Heart left ventricle (tissue), 16 donors: ENCODE results near the gene FOXO1. TPM values are rescaled to one million over a fixed set of nuclear protein-coding genes. Genes with fewer than 3 reads are reported as not detected.

ENCODE experiments used
- ATAC-seq, 4 donors: fragments of 200-7000 bp; cut with Tn5 transposase; one replicate each; pipeline ENCODE4 v1.9.1; 2020 to 2022; ENCODE audit warnings: moderate library complexity in 4 of 4, mild to moderate bottlenecking in 3 of 4, moderate number of reproducible peaks in 1 of 4
- DNase-seq, 5 donors: peaks; one replicate each; pipeline ENCODE4 v3.0.0-alpha.2; 2020
- H3K27ac ChIP-seq, 12 donors: fragments of 200-600 bp; sonication (generic) in 4 of 12; one replicate each; pipeline versions ENCODE4 v1.5.0 to v1.8.0; 2016 to 2022; ENCODE audit warnings: mild to moderate bottlenecking in 2 of 12
- H3K27me3 ChIP-seq, 9 donors: fragments of 200-600 bp; sonication (generic) in 2 of 9; one replicate each; pipeline versions ENCODE4 v1.5.1 to v1.8.0; 2016 to 2022; ENCODE audit warnings: mild to moderate bottlenecking in 3 of 9
- H3K36me3 ChIP-seq, 9 donors: fragments of 200-600 bp; sonication (generic) in 2 of 9; one replicate each; pipeline versions ENCODE4 v1.5.0 to v1.8.0; 2018 to 2022; ENCODE audit warnings: mild to moderate bottlenecking in 2 of 9
- H3K4me1 ChIP-seq, 12 donors: fragments of 200-600 bp; sonication (generic) in 4 of 12; one replicate each; pipeline versions ENCODE4 v1.5.0 to v1.8.0; 2016 to 2022; ENCODE audit warnings: mild to moderate bottlenecking in 3 of 12
- H3K4me3 ChIP-seq, 12 donors: fragments of 200-600 bp; sonication (generic) in 4 of 12; one replicate each; pipeline versions ENCODE4 v1.5.0 to v1.8.0; 2017 to 2022; ENCODE audit warnings: mild to moderate bottlenecking in 9 of 12, moderate library complexity in 4 of 12
- H3K9me3 ChIP-seq, 12 donors: fragments of 200-600 bp; sonication (generic) in 4 of 12; one replicate each; pipeline versions ENCODE4 v1.5.0 to v1.8.0; 2016 to 2022; ENCODE audit warnings: mild to moderate bottlenecking in 1 of 12
- CTCF ChIP-seq, 12 donors: fragments of 200-600 bp; sonication (generic) in 4 of 12; IDR thresholded peaks; one replicate each; pipeline versions ENCODE4 v1.5.0 to v1.8.0; 2018 to 2022; ENCODE audit warnings: antibody characterized with exemption in 12 of 12, mild to moderate bottlenecking in 5 of 12
- POLR2A ChIP-seq, 2 donors: fragments of 450-650 bp; IDR thresholded peaks; one replicate each; pipeline ENCODE4 v1.6.1; 2017; ENCODE audit warnings: antibody characterized with exemption in 2 of 2, mild to moderate bottlenecking in 2 of 2, moderate library complexity in 2 of 2
- WGBS, 4 donors: extraction: QIAGEN DNeasy Blood & Tissue Kit in 2 of 4; methylation state at CpG; one replicate each; pipeline versions ENCODE4 v1.1.5 to v1.1.7; 2013 to 2018; 5-methylcytosine and 5-hydroxymethylcytosine counted together
- intact Hi-C, 10 donors: fragments of 100-400 bp; cut with DNase I; formaldehyde crosslinking; loops; one replicate each; pipeline versions ENCODE4 v1.11.1 to v1.14.2; 2022
- polyA plus RNA-seq, 2 donors: library from polyadenylated mRNA; stranded (reverse); fragments of 200-250 nt; gene quantifications; one replicate each; pipeline ENCODE4 v1.2.3, GENCODE V29; 2013
- total RNA-seq, 9 donors: library from RNA; depleted of rRNA in 2 of 9; stranded (reverse); fragments of >200 nt in 2 of 9; fragmentation: NEBNext Ultra II Directional in 3 of 9; extraction: Animal tissue kit (Norgen Biotek cat#: 25700) in 3 of 9; gene quantifications; one replicate each; pipeline versions ENCODE4 v1.1.0 to v1.2.4, GENCODE V29; 2016 to 2023
- donor health status: ischemic (EF 13 %, LVEDD 7.1; RV severe dilation, severe dysfunction).
- donor health status: healthy with polysubstance abuse.
- donor health status: DM: no; HTN: yes; CAD: no.
- donor health status: DM: no; HTN: no; CAD: no.
- donor health status: ischemic (EF 25% LVEDD 6.9; RV normal size, moderate dysfunction).
- donor health status: ischemic (EF 25% LVEDD 5.7; RV mildly dilated, moderate dysfunction).
- donor health status: healthy.
- donor health status: DM: yes; HTN: yes; CAD: no.
- donor health status: ischemic (EF 35%, LVEDD 5.7; RV mildly dilated, moderate dysfunction).
- donor health status: nonischemic (EF 11% LVEDD 7.7; RV severe dilation, severe dysfunction).
- donor health status: DM: yes; HTN: yes; CAD: no.
- donor health status: PGD.
- donor health status: ischemic (EF 29% LVEDD 5.4; RV normal size, mild dysfunction).
- donor health status: nonischemic (EF 23%, LVEDD 6.1; RV moderate dilation, normal function).

FOXO1 gene
- total and polyA plus RNA-seq, 11 donors: 2.6 to 26.8 (median 17.2) TPM

GRCh38 chr13:40547591-40548315, 118.7 kb downstream of the FOXO1 start:
- ATAC-seq (no peak), DNase-seq (no peak)
- Histone ChIP-seq H3K27ac (no peak overlapping the region), H3K4me1 (peaks cover 0 to 17% (median 6%) of the 10 kb centered on the region in 12 donors), H3K27me3 (no peaks in the 10 kb centered on the region), H3K36me3 (no peaks in the 10 kb centered on the region), H3K4me3 (no peak overlapping the region), H3K9me3 (no peaks in the 10 kb centered on the region)
- intact Hi-C loops: no loop called here
- WGBS, 4 donors: 44 to 68% (median 51%) methylated on average over 2 of the region's 2 CpGs
- TF ChIP-seq CTCF (IDR thresholded peaks at IDR 0.05) (no peak), POLR2A (IDR thresholded peaks at IDR 0.05) (no peak)

- Histone ChIP-seq H3K27me3 (no peaks in the 10 kb centered on the region), H3K27ac (no peak overlapping the region), H3K9me3 (no peaks in the 10 kb centered on the region), H3K4me3 (no peak overlapping the region), H3K4me1 (peaks cover 0 to 17% (median 6%) of the 10 kb centered on the region in 12 donors), H3K36me3 (no peaks in the 10 kb centered on the region)
- intact Hi-C loops: no loop called here
- DNase-seq (no peak), ATAC-seq (no peak)
- TF ChIP-seq CTCF (IDR thresholded peaks at IDR 0.05) (no peak), POLR2A (IDR thresholded peaks at IDR 0.05) (no peak)
- 82 to 90% (median 88%) methylated on average over 6 to 7 of the region's 7 CpGs for WGBS, 4 donors
These were observed 120.4 kb downstream of the FOXO1 start for GRCh38 chr13:40546047-40546446.

- no peaks in the 10 kb centered on the region for H3K36me3 ChIP-seq
- peaks cover 0 to 19% (median 9%) of the 10 kb centered on the region in 12 donors for H3K4me1 ChIP-seq
- peak overlapping the region in 5 of 12 donors; percentile 6 to 65 (median 25) for H3K27ac ChIP-seq
- DNase-seq (no peak), ATAC-seq (peak in 3 of 4 donors; percentile 74 to 83 (median 82))
- H3K4me3 ChIP-seq: no peak overlapping the region
- 63 to 73% (median 68%) methylated on average over 8 of the region's 8 CpGs for WGBS, 4 donors
- H3K27me3 ChIP-seq: no peaks in the 10 kb centered on the region
- no peaks in the 10 kb centered on the region for H3K9me3 ChIP-seq
- intact Hi-C loops: no loop called here
- TF ChIP-seq CTCF (IDR thresholded peaks at IDR 0.05) (no peak), POLR2A (IDR thresholded peaks at IDR 0.05) (no peak)
These were observed 126.0 kb downstream of the FOXO1 start for GRCh38 chr13:40540328-40541044.
